ENCODE measurements around the gene CDC6.

The CDC6 gene

DNA sequence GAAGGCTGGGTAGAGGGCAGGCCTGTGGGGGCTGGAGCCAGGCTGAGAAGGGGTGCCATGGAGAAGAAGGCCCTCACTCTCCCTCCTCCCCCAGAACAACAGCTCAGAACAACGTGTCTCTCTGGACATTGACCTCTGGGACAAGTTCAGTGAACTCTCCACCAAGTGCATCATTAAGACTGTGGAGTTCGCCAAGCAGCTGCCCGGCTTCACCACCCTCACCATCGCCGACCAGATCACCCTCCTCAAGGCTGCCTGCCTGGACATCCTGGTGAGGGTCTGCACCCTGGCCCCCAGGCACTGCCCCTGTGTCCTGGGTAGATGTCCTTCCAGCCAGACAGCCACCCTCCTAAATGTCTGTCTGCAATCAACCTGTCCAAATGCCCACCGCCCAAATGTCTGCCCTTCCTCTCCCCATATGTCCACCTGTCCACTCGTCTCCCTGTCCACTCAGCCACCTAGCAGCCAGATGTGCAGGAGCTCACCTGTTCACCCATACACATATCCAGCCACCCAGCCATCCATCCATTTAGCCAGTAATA lies 64.6 kb downstream of the CDC6 start:
- no peak for DNase-seq (ENCODE audit: low read depth)
- no peak overlapping the region for H3K4me3 ChIP-seq (ENCODE audit: control insufficient read depth, low read depth, low read length)
- TF ChIP-seq, protein P1, sequence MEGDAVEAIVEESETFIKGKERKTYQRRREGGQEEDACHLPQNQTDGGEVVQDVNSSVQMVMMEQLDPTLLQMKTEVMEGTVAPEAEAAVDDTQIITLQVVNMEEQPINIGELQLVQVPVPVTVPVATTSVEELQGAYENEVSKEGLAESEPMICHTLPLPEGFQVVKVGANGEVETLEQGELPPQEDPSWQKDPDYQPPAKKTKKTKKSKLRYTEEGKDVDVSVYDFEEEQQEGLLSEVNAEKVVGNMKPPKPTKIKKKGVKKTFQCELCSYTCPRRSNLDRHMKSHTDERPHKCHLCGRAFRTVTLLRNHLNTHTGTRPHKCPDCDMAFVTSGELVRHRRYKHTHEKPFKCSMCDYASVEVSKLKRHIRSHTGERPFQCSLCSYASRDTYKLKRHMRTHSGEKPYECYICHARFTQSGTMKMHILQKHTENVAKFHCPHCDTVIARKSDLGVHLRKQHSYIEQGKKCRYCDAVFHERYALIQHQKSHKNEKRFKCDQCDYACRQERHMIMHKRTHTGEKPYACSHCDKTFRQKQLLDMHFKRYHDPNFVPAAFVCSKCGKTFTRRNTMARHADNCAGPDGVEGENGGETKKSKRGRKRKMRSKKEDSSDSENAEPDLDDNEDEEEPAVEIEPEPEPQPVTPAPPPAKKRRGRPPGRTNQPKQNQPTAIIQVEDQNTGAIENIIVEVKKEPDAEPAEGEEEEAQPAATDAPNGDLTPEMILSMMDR (IDR thresholded peaks at IDR 0.05; ENCODE audit: control insufficient read depth, insufficient read depth, low read depth, low read length, missing control alignments), result no peak

DNA sequence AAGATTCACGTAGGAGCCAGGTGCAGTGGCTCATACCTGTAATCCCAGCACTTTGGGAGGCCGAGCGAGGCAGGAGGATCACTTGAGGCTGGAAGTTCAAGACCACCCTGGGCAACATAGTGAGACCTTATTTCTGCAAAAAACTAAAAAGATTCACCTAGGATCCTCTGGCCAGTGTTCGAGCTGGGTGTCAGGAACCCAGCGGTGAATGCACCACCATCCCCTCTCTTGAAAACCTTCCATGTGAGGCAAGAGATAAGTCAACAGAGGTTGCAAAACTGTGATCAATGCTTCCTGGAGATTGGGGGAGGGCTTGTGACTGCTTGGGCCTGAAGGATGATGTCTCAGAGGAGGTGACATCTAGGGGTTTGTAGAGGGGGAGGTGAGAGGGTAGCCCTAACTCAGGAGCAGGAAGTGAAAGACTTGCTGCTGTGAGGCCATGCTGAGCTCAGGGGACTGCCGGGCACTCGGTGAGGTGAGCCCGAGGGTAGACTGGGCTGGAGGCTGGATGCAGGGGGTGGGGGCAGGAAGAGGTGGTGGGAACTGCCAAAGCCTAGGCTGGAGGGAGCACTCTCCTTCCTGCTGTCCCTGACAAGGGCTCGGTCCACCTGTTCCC lies 65.2 kb downstream of the CDC6 start:
- H3K4me3 ChIP-seq (ENCODE audit: control insufficient read depth, low read depth, low read length), result no peak overlapping the region
- TF ChIP-seq, protein P1 (IDR thresholded peaks at IDR 0.05; ENCODE audit: control insufficient read depth, insufficient read depth, low read depth, low read length, missing control alignments), result no peak
- no peak for DNase-seq (ENCODE audit: low read depth)
